ENCODE data around the gene CCSER1.

DNA sequence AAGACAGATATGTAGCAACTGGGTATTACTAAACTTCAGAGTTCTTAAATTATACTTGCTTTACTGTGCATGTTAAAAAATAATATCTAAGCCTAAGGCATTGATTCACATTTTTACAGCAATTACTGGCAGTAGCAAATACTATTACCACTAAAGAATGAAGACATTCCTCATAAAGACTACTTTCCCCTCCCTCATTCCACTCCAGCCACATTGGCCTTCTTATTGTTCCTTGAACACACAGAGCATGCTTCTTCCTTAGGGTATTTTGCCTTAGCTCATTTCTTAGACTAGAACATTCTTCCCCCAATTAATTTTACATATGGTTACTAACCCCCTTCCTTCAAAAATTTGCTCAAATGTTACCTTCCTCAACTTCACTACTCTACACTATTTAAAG is 717.0 kb downstream of the CCSER1 start:
- TF ChIP-seq, protein P1, sequence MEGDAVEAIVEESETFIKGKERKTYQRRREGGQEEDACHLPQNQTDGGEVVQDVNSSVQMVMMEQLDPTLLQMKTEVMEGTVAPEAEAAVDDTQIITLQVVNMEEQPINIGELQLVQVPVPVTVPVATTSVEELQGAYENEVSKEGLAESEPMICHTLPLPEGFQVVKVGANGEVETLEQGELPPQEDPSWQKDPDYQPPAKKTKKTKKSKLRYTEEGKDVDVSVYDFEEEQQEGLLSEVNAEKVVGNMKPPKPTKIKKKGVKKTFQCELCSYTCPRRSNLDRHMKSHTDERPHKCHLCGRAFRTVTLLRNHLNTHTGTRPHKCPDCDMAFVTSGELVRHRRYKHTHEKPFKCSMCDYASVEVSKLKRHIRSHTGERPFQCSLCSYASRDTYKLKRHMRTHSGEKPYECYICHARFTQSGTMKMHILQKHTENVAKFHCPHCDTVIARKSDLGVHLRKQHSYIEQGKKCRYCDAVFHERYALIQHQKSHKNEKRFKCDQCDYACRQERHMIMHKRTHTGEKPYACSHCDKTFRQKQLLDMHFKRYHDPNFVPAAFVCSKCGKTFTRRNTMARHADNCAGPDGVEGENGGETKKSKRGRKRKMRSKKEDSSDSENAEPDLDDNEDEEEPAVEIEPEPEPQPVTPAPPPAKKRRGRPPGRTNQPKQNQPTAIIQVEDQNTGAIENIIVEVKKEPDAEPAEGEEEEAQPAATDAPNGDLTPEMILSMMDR (IDR thresholded peaks at IDR 0.05; ENCODE audit: low read depth, low read length, poor library complexity, severe bottlenecking) = no peak
- TF ChIP-seq EZH2phosphoT487 (IDR thresholded peaks at IDR 0.05; ENCODE audit: borderline replicate concordance, low read length) = no peak
